Nephron (organoid): Measurements from ENCODE around the gene ZC3H18.

Source experiments
- H3K27ac Mint-ChIP-seq, 3 experiments: 2 replicates each; pipeline ENCODE4 v1.8.0; 2020; ENCODE audit warnings: mixed read lengths in 3 of 3, mild to moderate bottlenecking in 2 of 3, moderate library complexity in 1 of 3
- H3K27me3 Mint-ChIP-seq: 2 replicates; pipeline ENCODE4 v1.8.0; 2021; ENCODE audit warnings: low read depth, mild to moderate bottlenecking, moderate library complexity, mixed read lengths
- H3K36me3 Mint-ChIP-seq: 2 replicates; pipeline ENCODE4 v1.8.0; 2020; ENCODE audit warnings: low read depth, mixed read lengths
- H3K4me1 Mint-ChIP-seq: 2 replicates; pipeline ENCODE4 v1.8.0; 2020; ENCODE audit warnings: mixed read lengths
- H3K4me3 Mint-ChIP-seq, 3 experiments: 2 replicates each; pipeline ENCODE4 v1.8.0; 2020; ENCODE audit warnings: mild to moderate bottlenecking in 3 of 3, mixed read lengths in 3 of 3, moderate library complexity in 2 of 3
- H3K9me3 Mint-ChIP-seq: 2 replicates; pipeline ENCODE4 v1.8.0; 2020; ENCODE audit warnings: mixed read lengths
- CTCF ChIP-seq, 3 experiments: fragments of 200-600 bp; sonication (generic); IDR thresholded peaks; one replicate each; pipeline ENCODE4 v1.5.0; 2021; ENCODE audit warnings: antibody characterized with exemption in 3 of 3; ENCODE audit not compliant: unreplicated experiment in 3 of 3

The ZC3H18 gene

GRCh38 chr16:88649924-88650748 is 79.9 kb downstream of the ZC3H18 start:
- TF ChIP-seq CTCF (IDR thresholded peaks at IDR 0.05; ENCODE audit: unreplicated experiment in 3 of 3), result no peak
- Mint-ChIP-seq H3K27me3 (no peaks in the 10 kb centered on the region), H3K27ac (peak overlapping the region in 1 of 3 experiments; percentile 88), H3K9me3 (no peaks in the 10 kb centered on the region), H3K4me1 (peaks cover 6% of the 10 kb centered on the region), H3K4me3 (peak overlapping the region; percentile 84 to 89 (median 85)), H3K36me3 (peaks cover 14% of the 10 kb centered on the region)

- no peak for TF ChIP-seq CTCF (IDR thresholded peaks at IDR 0.05; ENCODE audit: unreplicated experiment in 3 of 3)
- no peaks in the 10 kb centered on the region for H3K27me3 Mint-ChIP-seq
- H3K9me3 Mint-ChIP-seq, result no peaks in the 10 kb centered on the region
- H3K4me3 Mint-ChIP-seq, result peak within 1 kb of the TSS; percentile 84 to 89 (median 85)
- H3K27ac Mint-ChIP-seq, result peak within 1 kb of the TSS in 1 of 3 experiments; percentile 76
- H3K36me3 Mint-ChIP-seq, result peaks cover 11% of the 10 kb centered on the region
- peaks cover 6% of the 10 kb centered on the region for H3K4me1 Mint-ChIP-seq
Observed at GRCh38 chr16:88650749-88651275, 80.6 kb downstream of the ZC3H18 start, which contains the start of gene CYBA. Gene CYBA (minus strand): TSS chr16:88651053. CDS start chr16:88651013, 40 bp downstream.

GRCh38 chr16:88651276-88651988 is 81.2 kb downstream of the ZC3H18 start:
- H3K4me1 Mint-ChIP-seq, result peaks cover 6% of the 10 kb centered on the region
- no peaks in the 10 kb centered on the region for H3K27me3 Mint-ChIP-seq
- peaks cover 11% of the 10 kb centered on the region for H3K36me3 Mint-ChIP-seq
- TF ChIP-seq CTCF (IDR thresholded peaks at IDR 0.05; ENCODE audit: unreplicated experiment in 3 of 3), result no peak
- H3K27ac Mint-ChIP-seq, result peak overlapping the region in 1 of 3 experiments; percentile 70
- no peaks in the 10 kb centered on the region for H3K9me3 Mint-ChIP-seq
- H3K4me3 Mint-ChIP-seq, result peak overlapping the region; percentile 76 to 85 (median 80)

GRCh38 chr16:88651989-88652761 is 82.0 kb downstream of the ZC3H18 start:
- TF ChIP-seq CTCF (IDR thresholded peaks at IDR 0.05; ENCODE audit: unreplicated experiment in 3 of 3), result no peak
- Mint-ChIP-seq H3K9me3 (no peaks in the 10 kb centered on the region), H3K27me3 (no peaks in the 10 kb centered on the region), H3K4me3 (peak overlapping the region in 1 of 3 experiments; percentile 27), H3K36me3 (peaks cover 11% of the 10 kb centered on the region), H3K27ac (no peak overlapping the region), H3K4me1 (peaks cover 6% of the 10 kb centered on the region)

- H3K9me3 Mint-ChIP-seq, result no peaks in the 10 kb centered on the region
- H3K4me1 Mint-ChIP-seq, result peaks cover 6% of the 10 kb centered on the region
- peaks cover 11% of the 10 kb centered on the region for H3K36me3 Mint-ChIP-seq
- no peak overlapping the region for H3K4me3 Mint-ChIP-seq
- no peak overlapping the region for H3K27ac Mint-ChIP-seq
- no peak for TF ChIP-seq CTCF (IDR thresholded peaks at IDR 0.05; ENCODE audit: unreplicated experiment in 3 of 3)
- H3K27me3 Mint-ChIP-seq, result no peaks in the 10 kb centered on the region
Observed at GRCh38 chr16:88652762-88653063, 82.5 kb downstream of the ZC3H18 start.
